GM12873 (cell line): Measurements from ENCODE around the gene TRIO.

Experiments used
- TF ChIP-seq, protein P1 (sequence below): IDR thresholded peaks from 2 replicates; pipeline ENCODE4 v1.5.1; 2012; ENCODE audit warnings: low read depth, mild to moderate bottlenecking, moderate library complexity, low read length, control low read depth; ENCODE audit not compliant: insufficient read depth; ENCODE audit errors: missing control alignments

TRIO gene

DNA sequence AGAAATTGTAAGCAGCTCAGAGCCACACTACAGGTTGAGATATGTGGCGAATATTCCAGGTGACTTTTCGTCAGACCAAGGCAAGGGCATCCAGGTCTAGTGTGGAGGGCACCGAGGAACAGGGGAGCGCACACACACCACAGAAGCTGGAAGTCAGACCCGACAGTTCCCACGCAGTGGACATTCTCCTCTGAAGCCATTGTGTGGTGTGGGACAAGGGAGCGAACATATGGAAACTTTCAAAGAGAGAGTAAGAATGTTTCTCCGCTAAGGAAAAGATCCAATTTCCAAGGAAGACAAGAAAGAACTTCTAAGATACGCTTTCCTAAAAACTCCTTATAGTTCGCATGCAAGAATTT lies 297.1 kb downstream of the TRIO start:
- TF ChIP-seq, protein P1, sequence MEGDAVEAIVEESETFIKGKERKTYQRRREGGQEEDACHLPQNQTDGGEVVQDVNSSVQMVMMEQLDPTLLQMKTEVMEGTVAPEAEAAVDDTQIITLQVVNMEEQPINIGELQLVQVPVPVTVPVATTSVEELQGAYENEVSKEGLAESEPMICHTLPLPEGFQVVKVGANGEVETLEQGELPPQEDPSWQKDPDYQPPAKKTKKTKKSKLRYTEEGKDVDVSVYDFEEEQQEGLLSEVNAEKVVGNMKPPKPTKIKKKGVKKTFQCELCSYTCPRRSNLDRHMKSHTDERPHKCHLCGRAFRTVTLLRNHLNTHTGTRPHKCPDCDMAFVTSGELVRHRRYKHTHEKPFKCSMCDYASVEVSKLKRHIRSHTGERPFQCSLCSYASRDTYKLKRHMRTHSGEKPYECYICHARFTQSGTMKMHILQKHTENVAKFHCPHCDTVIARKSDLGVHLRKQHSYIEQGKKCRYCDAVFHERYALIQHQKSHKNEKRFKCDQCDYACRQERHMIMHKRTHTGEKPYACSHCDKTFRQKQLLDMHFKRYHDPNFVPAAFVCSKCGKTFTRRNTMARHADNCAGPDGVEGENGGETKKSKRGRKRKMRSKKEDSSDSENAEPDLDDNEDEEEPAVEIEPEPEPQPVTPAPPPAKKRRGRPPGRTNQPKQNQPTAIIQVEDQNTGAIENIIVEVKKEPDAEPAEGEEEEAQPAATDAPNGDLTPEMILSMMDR, result no peak

DNA sequence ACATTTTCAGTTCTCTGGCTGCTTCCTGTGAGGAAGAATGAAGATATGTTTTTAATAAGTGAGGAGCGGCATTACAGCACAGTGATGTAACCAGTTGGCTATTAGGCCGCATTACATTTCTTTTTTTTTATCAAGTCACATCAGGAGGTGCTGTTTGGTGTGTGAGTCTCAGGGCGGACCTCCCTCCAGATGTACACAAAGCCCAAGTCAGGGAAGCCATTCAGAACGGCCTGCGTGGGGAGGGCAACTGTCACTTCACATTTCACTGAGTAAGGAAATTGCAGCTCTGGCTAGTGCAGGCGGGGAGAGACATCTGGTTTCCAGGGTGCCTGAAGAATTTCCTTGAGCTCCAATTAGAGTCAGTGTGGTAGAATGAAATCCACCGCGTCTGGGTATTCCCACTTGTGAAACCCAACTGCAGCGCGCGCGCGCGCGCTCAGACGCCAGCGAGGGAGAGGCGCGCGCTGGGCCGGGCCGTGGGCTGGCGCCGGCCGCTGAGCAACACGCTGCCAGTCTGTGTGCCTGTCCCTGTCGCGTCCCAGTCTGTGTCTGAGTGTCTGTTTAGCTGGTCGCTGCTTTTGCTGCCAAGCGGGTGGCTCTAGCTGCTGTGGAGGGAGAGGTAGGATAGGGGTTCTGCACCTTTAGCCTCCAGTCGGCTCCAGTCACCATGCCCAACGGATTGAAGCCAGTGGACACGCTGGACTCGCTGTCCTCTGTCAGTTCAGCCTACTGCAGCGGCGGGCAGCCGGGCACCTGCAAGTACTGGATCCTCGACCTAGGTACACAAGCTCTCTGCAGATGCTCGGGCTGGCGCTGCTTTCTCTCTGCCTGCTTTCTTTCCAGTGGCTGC lies 297.7 kb downstream of the TRIO start:
- TF ChIP-seq, protein P1, result no peak

- TF ChIP-seq, protein P1, result no peak
Measured at GRCh38 chr5:14441641-14442040, 298.5 kb downstream of the TRIO start.

DNA sequence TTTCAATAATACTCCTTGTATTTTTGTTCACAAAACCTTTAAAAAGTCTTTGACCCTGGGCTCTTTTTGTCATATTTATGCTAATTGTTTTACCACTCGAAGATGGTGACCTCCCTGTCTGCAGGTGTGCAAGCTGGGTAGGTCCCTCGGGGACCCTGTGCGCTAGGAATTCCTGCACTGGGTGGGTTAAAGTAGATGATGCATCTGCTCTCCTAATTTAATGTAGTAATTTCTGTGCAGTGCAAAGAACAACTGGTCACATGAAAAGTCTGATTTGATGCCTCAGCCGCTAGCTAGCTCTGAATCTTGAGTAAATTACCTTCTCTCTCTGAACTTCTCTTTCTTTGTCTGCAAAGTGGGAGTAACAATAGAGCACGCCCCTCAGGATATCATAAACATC lies 299.4 kb downstream of the TRIO start:
- TF ChIP-seq, protein P1, result no peak

DNA sequence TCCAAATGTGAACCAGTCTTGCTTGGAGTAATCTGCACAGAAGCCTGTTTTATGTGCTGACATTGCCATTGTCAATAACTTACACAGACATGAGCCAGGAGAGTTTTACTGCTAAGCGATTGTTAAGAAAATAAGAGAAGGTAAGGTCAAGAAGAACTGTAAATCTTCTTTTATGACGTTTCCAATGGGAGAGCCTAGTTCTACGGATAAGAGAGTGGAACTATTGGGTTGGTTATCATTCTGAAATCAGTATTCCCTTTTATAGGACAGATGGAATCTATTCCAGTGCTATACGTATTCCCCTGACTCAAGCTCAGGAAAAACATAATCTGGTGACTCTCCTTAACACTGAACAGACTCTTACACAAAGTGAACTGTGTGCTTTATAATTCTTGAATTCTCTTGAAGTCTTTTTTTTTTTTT lies 300.5 kb downstream of the TRIO start:
- TF ChIP-seq, protein P1, result no peak

DNA sequence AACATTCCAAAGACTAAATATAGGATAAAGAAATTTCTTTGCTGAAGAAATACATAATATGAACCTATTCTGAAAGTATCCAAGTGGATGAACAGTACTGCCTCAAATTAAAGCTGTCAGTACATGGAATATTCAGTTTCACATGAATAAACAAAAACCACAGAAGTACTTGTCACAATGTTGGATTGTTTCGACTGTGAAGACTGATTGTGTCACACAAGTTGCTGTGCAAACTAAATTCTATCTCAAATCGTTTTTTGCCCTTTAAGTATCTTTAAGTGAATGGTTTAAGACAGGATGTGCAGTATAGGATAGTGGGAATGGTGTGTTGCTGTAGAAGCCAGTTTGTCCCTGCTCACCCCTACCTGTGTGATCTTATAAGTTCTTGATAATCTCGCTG lies 301.0 kb downstream of the TRIO start:
- TF ChIP-seq, protein P1, result no peak

- TF ChIP-seq, protein P1, result no peak
Measured at GRCh38 chr5:14445013-14445412, 301.9 kb downstream of the TRIO start.
